CD8-positive, alpha-beta memory T cell (primary cell): Measurements from ENCODE around the gene MACROD2. TPM values are rescaled to one million over a fixed set of nuclear protein-coding genes. Genes with fewer than 3 reads are reported as not detected.

Experiments
- CTCF ChIA-PET: fragments of 350-600 bp; sonication (Branson Sonifier 250); formaldehyde crosslinking; loops from one replicate; lab custom pipeline; 2021; ENCODE audit warnings: antibody characterized with exemption; lab: Charles Lee
- POLR2A ChIA-PET: fragments of 350-600 bp; sonication (Branson Sonifier 250); formaldehyde crosslinking; loops from one replicate; lab custom pipeline; 2021; ENCODE audit warnings: antibody characterized with exemption; lab: Charles Lee
- DNase-seq, 5 donors: peaks; one replicate each; pipeline versions ENCODE4 v3.0.0 to v3.0.0-alpha.2; 2020 to 2022; ENCODE audit warnings: mixed read lengths in 1 of 5
- H3K27ac ChIP-seq: one replicate; pipeline ENCODE4 v1.7.0; 2013; ENCODE audit warnings: low read depth, mild to moderate bottlenecking, low read length, moderate library complexity
- H3K27me3 ChIP-seq: 2 replicates; pipeline ENCODE4 v1.7.0; 2013; ENCODE audit warnings: low read length, mild to moderate bottlenecking; ENCODE audit not compliant: insufficient read depth, poor library complexity, severe bottlenecking
- H3K36me3 ChIP-seq: 2 replicates; pipeline ENCODE4 v1.7.0; 2013; ENCODE audit warnings: mild to moderate bottlenecking, low read length, moderate library complexity; ENCODE audit not compliant: insufficient read depth
- H3K4me1 ChIP-seq: 2 replicates; pipeline ENCODE4 v1.7.0; 2013; ENCODE audit warnings: mild to moderate bottlenecking, low read length, moderate library complexity; ENCODE audit not compliant: insufficient read depth
- H3K4me3 ChIP-seq: 2 replicates; pipeline ENCODE4 v1.7.0; 2013; ENCODE audit warnings: mild to moderate bottlenecking, low read length
- H3K9me3 ChIP-seq: 2 replicates; pipeline ENCODE4 v1.7.0; 2013; ENCODE audit warnings: mild to moderate bottlenecking, low read length
- H3K27ac Mint-ChIP-seq, 8 donors: one replicate each; pipeline ENCODE4 v1.8.0; 2020 to 2021; ENCODE audit warnings: mixed read lengths in 8 of 8, mild to moderate bottlenecking in 6 of 8, inconsistent platforms in 3 of 8, moderate library complexity in 3 of 8
- H3K27me3 Mint-ChIP-seq, 2 donors: one replicate each; pipeline ENCODE4 v1.8.0; 2020 to 2021; ENCODE audit warnings: mixed read lengths in 2 of 2, mild to moderate bottlenecking in 1 of 2, moderate library complexity in 1 of 2
- H3K36me3 Mint-ChIP-seq, 3 donors: one replicate each; pipeline ENCODE4 v1.8.0; 2020 to 2021; ENCODE audit warnings: mixed read lengths in 3 of 3, inconsistent platforms in 1 of 3, mild to moderate bottlenecking in 1 of 3
- H3K4me1 Mint-ChIP-seq, 3 donors: one replicate each; pipeline ENCODE4 v1.8.0; 2020 to 2021; ENCODE audit warnings: mixed read lengths in 3 of 3, inconsistent platforms in 1 of 3, mild to moderate bottlenecking in 1 of 3
- H3K4me3 Mint-ChIP-seq, 7 donors: one replicate each; pipeline ENCODE4 v1.8.0; 2020 to 2021; ENCODE audit warnings: mixed read lengths in 7 of 7, mild to moderate bottlenecking in 6 of 7, moderate library complexity in 4 of 7, inconsistent platforms in 2 of 7
- H3K9me3 Mint-ChIP-seq, 5 donors: one replicate each; pipeline ENCODE4 v1.8.0; 2020 to 2022; ENCODE audit warnings: mixed read lengths in 5 of 5, mild to moderate bottlenecking in 3 of 5, moderate library complexity in 2 of 5, inconsistent platforms in 1 of 5
- polyA plus RNA-seq: library from polyadenylated mRNA; unstranded; fragments of 300-500 nt; fragmentation: Illumina TruSeq; gene quantifications from one replicate; pipeline ENCODE4 v1.2.3, GENCODE V29; 2021
- total RNA-seq, 2 experiments: library from RNA; stranded (reverse); gene quantifications; one replicate each; pipeline ENCODE4 v1.2.3, GENCODE V29; 2021

Gene MACROD2
- total and polyA plus RNA-seq, 3 experiments from 2014 or later = not detected

GRCh38 chr20:15339264-15339663 is 1343.9 kb downstream of the MACROD2 start:
- Mint-ChIP-seq H3K27me3 (no peaks in the 10 kb centered on the region), H3K27ac (no peak overlapping the region)
- POLR2A ChIA-PET = no interaction called here

DNA sequence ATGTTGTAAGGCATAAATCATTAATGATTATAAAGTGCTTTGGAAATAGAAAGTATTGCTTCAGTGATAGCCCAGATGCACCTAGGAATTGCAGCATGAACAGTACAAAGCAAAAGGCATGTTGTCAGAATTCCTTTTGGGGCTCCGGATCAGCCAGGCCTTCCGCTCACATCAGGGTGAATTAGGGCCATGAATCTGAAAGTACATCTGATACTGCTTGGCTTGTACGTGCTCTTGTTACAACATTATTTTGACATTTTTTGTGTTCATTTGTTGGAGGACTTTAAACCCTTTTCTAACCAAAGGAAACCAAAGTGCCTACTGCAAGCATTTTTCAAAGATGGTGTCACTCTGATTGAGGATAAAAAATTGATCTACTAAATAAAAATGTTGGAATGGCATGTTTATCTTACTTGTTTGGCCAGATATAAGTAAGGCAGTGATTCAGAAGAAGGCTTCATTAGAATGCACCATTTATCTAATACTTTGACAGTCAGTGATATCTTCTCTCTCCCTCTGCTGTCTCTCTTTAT is 1347.7 kb downstream of the MACROD2 start:
- H3K27me3 ChIP-seq = no peaks in the 10 kb centered on the region
- ChIA-PET POLR2A (no interaction called here), CTCF (no interaction called here)
- no peak overlapping the region for H3K27ac ChIP-seq
- H3K4me1 ChIP-seq = no peaks in the 10 kb centered on the region
- H3K27me3 Mint-ChIP-seq = no peaks in the 10 kb centered on the region
- H3K36me3 ChIP-seq = no peaks in the 10 kb centered on the region
- no peaks in the 10 kb centered on the region for H3K36me3 Mint-ChIP-seq
- H3K4me3 Mint-ChIP-seq = no peak overlapping the region
- no peak overlapping the region for H3K27ac Mint-ChIP-seq
- DNase-seq = no peak
- no peak overlapping the region for H3K4me3 ChIP-seq
- peaks cover 2 to 20% (median 7%) of the 10 kb centered on the region in 5 donors for H3K9me3 Mint-ChIP-seq
- no peaks in the 10 kb centered on the region for H3K9me3 ChIP-seq
- H3K4me1 Mint-ChIP-seq = no peaks in the 10 kb centered on the region

More at GRCh38 chr20:15339264-15339663, 1343.9 kb downstream of the MACROD2 start:
- no peaks in the 10 kb centered on the region for H3K36me3 Mint-ChIP-seq
- no peak overlapping the region for H3K4me3 ChIP-seq
- H3K9me3 Mint-ChIP-seq = peaks cover 3 to 31% (median 10%) of the 10 kb centered on the region in 5 donors
- no peaks in the 10 kb centered on the region for H3K4me1 ChIP-seq
- no peak overlapping the region for H3K27ac ChIP-seq
- no peak overlapping the region for H3K4me3 Mint-ChIP-seq
- no peak for DNase-seq
- H3K9me3 ChIP-seq = no peaks in the 10 kb centered on the region
- no peaks in the 10 kb centered on the region for H3K27me3 ChIP-seq
- CTCF ChIA-PET = no interaction called here
- H3K36me3 ChIP-seq = no peaks in the 10 kb centered on the region
- no peaks in the 10 kb centered on the region for H3K4me1 Mint-ChIP-seq

- CTCF ChIA-PET = no interaction called here
These were observed 1350.0 kb downstream of the MACROD2 start for GRCh38 chr20:15345287-15345686.

GRCh38 chr20:15346657-15347280 is 1351.5 kb downstream of the MACROD2 start:
- Mint-ChIP-seq H3K4me3 (no peak overlapping the region), H3K27ac (no peak overlapping the region), H3K9me3 (peaks cover 4 to 24% (median 6%) of the 10 kb centered on the region in 5 donors), H3K4me1 (no peaks in the 10 kb centered on the region), H3K36me3 (no peaks in the 10 kb centered on the region), H3K27me3 (no peaks in the 10 kb centered on the region)
- Histone ChIP-seq H3K9me3 (no peaks in the 10 kb centered on the region), H3K4me3 (no peak overlapping the region), H3K27ac (no peak overlapping the region), H3K27me3 (no peaks in the 10 kb centered on the region), H3K4me1 (no peaks in the 10 kb centered on the region), H3K36me3 (no peaks in the 10 kb centered on the region)
- ChIA-PET CTCF (no interaction called here), POLR2A (no interaction called here)
- no peak for DNase-seq

More at GRCh38 chr20:15345287-15345686, 1350.0 kb downstream of the MACROD2 start:
- H3K27me3 Mint-ChIP-seq = no peaks in the 10 kb centered on the region
- POLR2A ChIA-PET = no interaction called here
- DNase-seq = no peak
- Histone ChIP-seq H3K4me3 (no peak overlapping the region), H3K9me3 (no peaks in the 10 kb centered on the region), H3K27ac (no peak overlapping the region), H3K27me3 (no peaks in the 10 kb centered on the region), H3K4me1 (no peaks in the 10 kb centered on the region), H3K36me3 (no peaks in the 10 kb centered on the region)
- H3K27ac Mint-ChIP-seq = no peak overlapping the region
- no peaks in the 10 kb centered on the region for H3K36me3 Mint-ChIP-seq
- H3K4me1 Mint-ChIP-seq = no peaks in the 10 kb centered on the region
- no peak overlapping the region for H3K4me3 Mint-ChIP-seq
- peaks cover 2 to 24% (median 5%) of the 10 kb centered on the region in 5 donors for H3K9me3 Mint-ChIP-seq

DNA sequence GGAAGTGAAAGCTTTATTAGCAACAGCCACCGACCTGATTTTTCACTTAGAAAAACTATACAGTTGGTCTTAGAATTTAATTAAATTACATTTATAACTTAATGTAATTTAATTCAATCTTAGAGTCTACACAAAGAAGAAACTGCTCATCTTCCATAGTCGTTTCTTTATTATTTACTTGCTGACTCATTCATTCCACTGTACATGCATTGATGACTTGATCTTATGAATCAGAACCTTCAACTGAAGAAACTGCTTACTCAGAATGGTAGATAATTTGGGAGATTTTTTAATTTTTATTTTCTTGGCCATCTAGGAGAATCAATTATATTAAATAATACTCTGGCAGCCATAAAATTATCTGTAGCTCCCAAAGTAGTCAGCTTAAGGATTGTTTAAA is 1363.7 kb downstream of the MACROD2 start:
- peaks cover 0 to 24% (median 7%) of the 10 kb centered on the region in 5 donors for H3K9me3 Mint-ChIP-seq
- Histone ChIP-seq H3K9me3 (no peaks in the 10 kb centered on the region), H3K4me1 (no peaks in the 10 kb centered on the region), H3K27me3 (no peaks in the 10 kb centered on the region), H3K36me3 (no peaks in the 10 kb centered on the region), H3K27ac (no peak overlapping the region), H3K4me3 (no peak overlapping the region)
- no peak overlapping the region for H3K27ac Mint-ChIP-seq
- no peak overlapping the region for H3K4me3 Mint-ChIP-seq
- DNase-seq = no peak
- H3K27me3 Mint-ChIP-seq = no peaks in the 10 kb centered on the region
- no peaks in the 10 kb centered on the region for H3K4me1 Mint-ChIP-seq
- H3K36me3 Mint-ChIP-seq = no peaks in the 10 kb centered on the region
- POLR2A ChIA-PET = no interaction called here
- CTCF ChIA-PET = no interaction called here

- Histone ChIP-seq H3K27ac (no peak overlapping the region), H3K27me3 (no peaks in the 10 kb centered on the region), H3K4me1 (no peaks in the 10 kb centered on the region), H3K4me3 (no peak overlapping the region), H3K9me3 (no peaks in the 10 kb centered on the region), H3K36me3 (no peaks in the 10 kb centered on the region)
- Mint-ChIP-seq H3K4me3 (no peak overlapping the region), H3K27ac (no peak overlapping the region), H3K9me3 (peaks cover 0 to 22% (median 7%) of the 10 kb centered on the region in 5 donors), H3K36me3 (no peaks in the 10 kb centered on the region), H3K27me3 (no peaks in the 10 kb centered on the region), H3K4me1 (no peaks in the 10 kb centered on the region)
- ChIA-PET CTCF (no interaction called here), POLR2A (no interaction called here)
- no peak for DNase-seq
These were observed 1367.5 kb downstream of the MACROD2 start for GRCh38 chr20:15362849-15363248.

GRCh38 chr20:15364781-15365180 is 1369.5 kb downstream of the MACROD2 start:
- POLR2A ChIA-PET = no interaction called here
- Mint-ChIP-seq H3K9me3 (peaks cover 0 to 21% (median 4%) of the 10 kb centered on the region in 5 donors), H3K4me3 (no peak overlapping the region), H3K27ac (no peak overlapping the region), H3K36me3 (no peaks in the 10 kb centered on the region), H3K27me3 (no peaks in the 10 kb centered on the region), H3K4me1 (no peaks in the 10 kb centered on the region)
- H3K27me3 ChIP-seq = no peaks in the 10 kb centered on the region
- H3K4me1 ChIP-seq = no peaks in the 10 kb centered on the region
- H3K36me3 ChIP-seq = no peaks in the 10 kb centered on the region
- H3K27ac ChIP-seq = no peak overlapping the region
- no peaks in the 10 kb centered on the region for H3K9me3 ChIP-seq
- no peak overlapping the region for H3K4me3 ChIP-seq
- CTCF ChIA-PET = no interaction called here
- no peak for DNase-seq

GRCh38 chr20:15370370-15370769 is 1375.1 kb downstream of the MACROD2 start:
- CTCF ChIA-PET = no interaction called here
- Histone ChIP-seq H3K27me3 (no peaks in the 10 kb centered on the region), H3K9me3 (no peaks in the 10 kb centered on the region), H3K4me1 (no peaks in the 10 kb centered on the region), H3K27ac (no peak overlapping the region), H3K4me3 (no peak overlapping the region), H3K36me3 (no peaks in the 10 kb centered on the region)
- Mint-ChIP-seq H3K4me1 (no peaks in the 10 kb centered on the region), H3K4me3 (no peak overlapping the region), H3K27ac (no peak overlapping the region), H3K9me3 (peaks cover 0 to 19% (median 3%) of the 10 kb centered on the region in 5 donors), H3K36me3 (no peaks in the 10 kb centered on the region), H3K27me3 (no peaks in the 10 kb centered on the region)
- DNase-seq = no peak
- POLR2A ChIA-PET = no interaction called here
